Activated T-helper 1 cell treated with anti-CD3 and anti-CD28 coated beads, Interleukin-12 subunit alpha, Interleukin-12 subunit beta, Interleukin-2, Interleukin-4 antibody, amounts not matched to agents 30 ng/mL and 10 ng/mL and 1 ng/mL, durations not matched to agents 14 hours and 24 hours and 36 hours (primary cell): ENCODE measurements around the gene SGO2. TPM values are rescaled to one million over a fixed set of nuclear protein-coding genes. Genes with fewer than 3 reads are reported as not detected.

Experiments used
- DNase-seq: peaks from one replicate; pipeline ENCODE4 v3.0.0; 2021; ENCODE audit warnings: low spot score
- H3K27ac Mint-ChIP-seq: one replicate; pipeline ENCODE4 v1.8.0; 2021; ENCODE audit warnings: mild to moderate bottlenecking, mixed read lengths
- H3K27me3 Mint-ChIP-seq: one replicate; pipeline ENCODE4 v1.8.0; 2022; ENCODE audit warnings: mild to moderate bottlenecking, moderate library complexity, mixed read lengths; ENCODE audit not compliant: insufficient read depth
- H3K36me3 Mint-ChIP-seq: one replicate; pipeline ENCODE4 v1.8.0; 2021; ENCODE audit warnings: low read depth, mixed read lengths
- H3K4me1 Mint-ChIP-seq: one replicate; pipeline ENCODE4 v1.8.0; 2021; ENCODE audit warnings: low read depth, mixed read lengths
- H3K4me3 Mint-ChIP-seq: one replicate; pipeline ENCODE4 v1.8.0; 2021; ENCODE audit warnings: mild to moderate bottlenecking, moderate library complexity, mixed read lengths
- H3K9me3 Mint-ChIP-seq: one replicate; pipeline ENCODE4 v1.8.0; 2021; ENCODE audit warnings: mixed read lengths
- intact Hi-C: fragments of 100-400 bp; cut with micrococcal nuclease; formaldehyde crosslinking; loops from one replicate; pipeline ENCODE4 v1.15.1; 2024
- total RNA-seq: library from RNA; stranded (reverse); gene quantifications from 2 replicates; pipeline ENCODE4 v1.2.3, GENCODE V29; 2022

Gene SGO2
- total RNA-seq = 20.5 and 20.9 TPM in 2 replicates

GRCh38 chr2:200525882-200526651 lies at the start of gene SGO2:
Gene SGO2, plus strand, starts transcription at chr2:200526207. Its CDS starts 6,769 bp downstream, at chr2:200532976.
- H3K4me1 Mint-ChIP-seq = peaks cover 32% of the 10 kb centered on the region
- intact Hi-C loops = loop anchor here (1.0 to 5.0 kb wide), 15 partner anchors 16 to 706 kb away; partner anchors contain the start of genes BZW1, C2orf69, CLK1 and HYCC2
- H3K27me3 Mint-ChIP-seq = no peaks in the 10 kb centered on the region
- H3K9me3 Mint-ChIP-seq = no peaks in the 10 kb centered on the region
- H3K27ac Mint-ChIP-seq = peak within 1 kb of the TSS; percentile 89
- peak within 1 kb of the TSS; percentile 94 for H3K4me3 Mint-ChIP-seq
- peak; percentile 95 for DNase-seq
- no peaks in the 10 kb centered on the region for H3K36me3 Mint-ChIP-seq

GRCh38 chr2:200476836-200477235 lies 49.2 kb upstream of the SGO2 start:
- no peak overlapping the region for H3K4me3 Mint-ChIP-seq
- no peak for DNase-seq
- H3K27ac Mint-ChIP-seq = no peak overlapping the region
- intact Hi-C loops = no loop called here
- H3K4me1 Mint-ChIP-seq = peaks cover 7% of the 10 kb centered on the region
- H3K9me3 Mint-ChIP-seq = no peaks in the 10 kb centered on the region
- peaks cover 24% of the 10 kb centered on the region for H3K36me3 Mint-ChIP-seq
- no peaks in the 10 kb centered on the region for H3K27me3 Mint-ChIP-seq

GRCh38 chr2:200477667-200478131 lies 48.3 kb upstream of the SGO2 start:
- Mint-ChIP-seq H3K27ac (no peak overlapping the region), H3K36me3 (peaks cover 22% of the 10 kb centered on the region)

DNA sequence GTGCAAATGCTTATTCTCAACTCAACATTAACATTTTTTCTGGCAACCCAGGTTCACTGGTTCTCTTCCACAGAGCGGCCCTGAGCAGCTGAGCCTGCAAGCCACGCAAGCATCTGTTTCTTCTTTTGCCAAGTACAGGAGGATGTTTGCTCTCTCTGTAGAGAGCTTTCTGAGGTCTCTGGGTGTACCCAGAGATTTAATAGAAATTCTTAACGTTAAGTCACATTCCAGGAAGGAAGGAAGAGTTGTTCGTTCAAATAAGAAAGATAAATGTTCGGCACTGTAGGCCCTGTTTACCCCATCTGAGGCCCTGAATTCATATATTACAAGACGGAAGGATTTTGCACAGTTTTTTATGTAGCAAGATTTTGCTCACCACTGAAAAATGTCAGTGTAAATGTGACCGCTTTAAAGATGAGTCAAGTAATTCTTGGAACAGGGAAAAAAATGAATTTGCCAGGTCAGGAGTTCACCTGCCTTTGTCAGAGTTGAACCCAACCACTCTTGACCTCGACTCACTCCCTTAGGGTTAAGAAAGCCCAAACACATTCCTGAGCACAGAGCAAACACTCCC lies 46.2 kb upstream of the SGO2 start:
- H3K4me1 Mint-ChIP-seq = peaks cover 7% of the 10 kb centered on the region

More at GRCh38 chr2:200477667-200478131, 48.3 kb upstream of the SGO2 start:
- H3K4me3 Mint-ChIP-seq = no peak overlapping the region
- no peak for DNase-seq
- no peaks in the 10 kb centered on the region for H3K9me3 Mint-ChIP-seq
- intact Hi-C loops = no loop called here
- H3K4me1 Mint-ChIP-seq = peaks cover 7% of the 10 kb centered on the region
- no peaks in the 10 kb centered on the region for H3K27me3 Mint-ChIP-seq

DNA sequence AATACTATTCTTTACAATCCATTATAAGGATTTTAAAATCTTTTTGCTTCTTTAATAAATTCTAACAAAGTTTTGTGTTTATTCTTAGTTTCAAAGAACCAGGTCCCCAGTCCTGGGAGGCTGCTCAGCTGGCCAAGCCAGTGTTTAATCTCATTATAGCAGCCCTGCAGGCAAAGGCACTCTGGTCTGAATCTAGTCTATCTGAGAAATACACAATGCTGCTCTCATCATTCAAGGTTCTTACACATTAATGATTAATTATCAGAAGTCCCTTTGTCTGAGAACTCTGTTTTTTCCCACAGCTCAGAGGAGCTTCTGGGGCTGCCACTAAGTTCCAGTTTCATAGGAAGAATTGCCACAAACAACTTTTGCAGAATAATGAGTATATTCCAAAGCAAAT lies 43.8 kb upstream of the SGO2 start:
- intact Hi-C loops = no loop called here

More for the DNA sequence above, 46.2 kb upstream of the SGO2 start:
- intact Hi-C loops = no loop called here
- Mint-ChIP-seq H3K27me3 (no peaks in the 10 kb centered on the region), H3K9me3 (no peaks in the 10 kb centered on the region), H3K36me3 (peaks cover 14% of the 10 kb centered on the region), H3K27ac (no peak overlapping the region), H3K4me3 (no peak overlapping the region)
- DNase-seq = no peak

GRCh38 chr2:200483729-200484198 lies 42.2 kb upstream of the SGO2 start:
- H3K36me3 Mint-ChIP-seq = peaks cover 12% of the 10 kb centered on the region
- H3K4me3 Mint-ChIP-seq = no peak overlapping the region
- H3K27ac Mint-ChIP-seq = no peak overlapping the region
- peaks cover 7% of the 10 kb centered on the region for H3K4me1 Mint-ChIP-seq
- intact Hi-C loops = loop anchor here (1.0 kb wide), 1 partner anchor 220 kb away; no protein-coding TSS in a partner anchor
- H3K27me3 Mint-ChIP-seq = no peaks in the 10 kb centered on the region
- H3K9me3 Mint-ChIP-seq = no peaks in the 10 kb centered on the region
- no peak for DNase-seq

More for the DNA sequence above, 43.8 kb upstream of the SGO2 start:
- Mint-ChIP-seq H3K36me3 (peaks cover 13% of the 10 kb centered on the region), H3K4me1 (peaks cover 7% of the 10 kb centered on the region), H3K9me3 (no peaks in the 10 kb centered on the region), H3K4me3 (no peak overlapping the region), H3K27me3 (no peaks in the 10 kb centered on the region), H3K27ac (no peak overlapping the region)
- DNase-seq = no peak

DNA sequence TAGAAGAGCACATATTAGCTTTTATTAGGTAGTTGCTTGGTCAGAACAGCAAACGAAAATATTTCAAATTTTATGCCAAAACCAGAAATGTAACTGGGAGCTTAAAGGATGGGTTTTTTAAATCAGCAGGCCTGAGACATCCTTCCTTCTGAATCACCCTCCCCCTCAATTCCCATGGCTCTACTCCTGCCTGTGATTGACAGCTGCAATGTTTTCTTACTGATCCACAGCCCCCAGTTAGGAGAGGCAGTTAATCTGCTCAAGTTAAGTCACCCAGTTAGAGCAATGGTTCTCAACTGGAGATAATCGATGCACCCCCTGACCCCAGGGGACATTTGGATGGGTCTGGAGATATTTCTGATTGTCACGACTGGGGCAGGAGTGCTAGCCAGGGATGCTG lies 41.1 kb upstream of the SGO2 start:
- Mint-ChIP-seq H3K4me1 (peaks cover 7% of the 10 kb centered on the region), H3K9me3 (no peaks in the 10 kb centered on the region)
- intact Hi-C loops = no loop called here

DNA sequence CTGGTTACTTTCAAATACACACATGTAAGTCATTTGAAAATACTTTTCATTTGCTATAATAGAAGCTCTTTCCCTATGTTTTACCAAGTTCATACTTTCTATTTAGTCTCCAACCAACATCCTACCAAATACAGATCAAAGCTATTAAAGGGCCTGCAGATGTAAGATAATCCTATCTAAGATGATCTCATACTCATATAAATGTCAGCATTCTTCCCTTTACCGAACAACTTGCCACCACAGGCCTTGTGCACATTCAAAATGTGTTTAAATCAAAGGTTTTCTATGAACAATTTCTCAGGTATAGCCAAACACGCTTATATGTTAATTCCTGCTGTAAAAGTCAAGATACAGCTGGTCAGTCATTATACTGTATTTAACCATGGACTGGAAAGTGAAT lies 39.5 kb upstream of the SGO2 start:
- Mint-ChIP-seq H3K27me3 (no peaks in the 10 kb centered on the region), H3K4me1 (peaks cover 1% of the 10 kb centered on the region), H3K4me3 (no peak overlapping the region), H3K36me3 (peaks cover 20% of the 10 kb centered on the region), H3K27ac (no peak overlapping the region), H3K9me3 (no peaks in the 10 kb centered on the region)
- DNase-seq = no peak
- intact Hi-C loops = no loop called here

More for the DNA sequence above, 41.1 kb upstream of the SGO2 start:
- Mint-ChIP-seq H3K4me3 (no peak overlapping the region), H3K27ac (no peak overlapping the region), H3K27me3 (no peaks in the 10 kb centered on the region), H3K36me3 (peaks cover 9% of the 10 kb centered on the region)
- no peak for DNase-seq

GRCh38 chr2:200488169-200488568 lies 37.8 kb upstream of the SGO2 start:
- no peak for DNase-seq
- Mint-ChIP-seq H3K9me3 (no peaks in the 10 kb centered on the region), H3K36me3 (peaks cover 30% of the 10 kb centered on the region), H3K4me3 (no peak overlapping the region), H3K27ac (no peak overlapping the region), H3K27me3 (no peaks in the 10 kb centered on the region), H3K4me1 (no peaks in the 10 kb centered on the region)
- intact Hi-C loops = no loop called here

- Mint-ChIP-seq H3K4me1 (no peaks in the 10 kb centered on the region), H3K27ac (no peak overlapping the region)
Observed at GRCh38 chr2:200490001-200490400, 36.0 kb upstream of the SGO2 start.

DNA sequence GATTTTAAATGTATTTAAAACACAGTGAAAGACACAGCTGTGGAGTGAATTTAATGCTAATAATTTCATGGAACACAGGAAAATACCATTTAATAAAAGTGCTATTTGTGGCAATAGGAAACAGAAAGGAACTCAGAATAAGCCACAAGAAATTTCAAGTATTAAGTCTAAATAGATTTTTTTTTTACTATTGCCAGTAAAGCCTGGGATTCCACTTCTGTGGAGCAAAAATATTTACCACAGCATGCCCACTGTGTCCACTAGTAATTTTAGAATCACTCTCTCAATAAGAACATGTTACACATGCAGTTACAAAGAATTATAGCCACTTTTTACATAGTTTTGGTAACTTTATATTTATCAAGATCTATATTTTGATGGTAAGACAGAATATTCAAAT lies 33.4 kb upstream of the SGO2 start:
- no peak for DNase-seq
- H3K36me3 Mint-ChIP-seq = peaks cover 44% of the 10 kb centered on the region
- no peaks in the 10 kb centered on the region for H3K27me3 Mint-ChIP-seq
- H3K9me3 Mint-ChIP-seq = no peaks in the 10 kb centered on the region
- no peak overlapping the region for H3K4me3 Mint-ChIP-seq
- H3K4me1 Mint-ChIP-seq = no peaks in the 10 kb centered on the region
- no peak overlapping the region for H3K27ac Mint-ChIP-seq
- intact Hi-C loops = no loop called here

More at GRCh38 chr2:200490001-200490400, 36.0 kb upstream of the SGO2 start:
- H3K36me3 Mint-ChIP-seq = peaks cover 38% of the 10 kb centered on the region
- no peak overlapping the region for H3K4me3 Mint-ChIP-seq
- no peaks in the 10 kb centered on the region for H3K9me3 Mint-ChIP-seq
- intact Hi-C loops = no loop called here
- DNase-seq = no peak
- no peaks in the 10 kb centered on the region for H3K27me3 Mint-ChIP-seq

GRCh38 chr2:200494048-200494447 lies 32.0 kb upstream of the SGO2 start:
- H3K4me3 Mint-ChIP-seq = no peak overlapping the region
- no peaks in the 10 kb centered on the region for H3K9me3 Mint-ChIP-seq
- no peak for DNase-seq
- no peaks in the 10 kb centered on the region for H3K27me3 Mint-ChIP-seq
- intact Hi-C loops = no loop called here
- H3K36me3 Mint-ChIP-seq = peaks cover 44% of the 10 kb centered on the region
- H3K4me1 Mint-ChIP-seq = no peaks in the 10 kb centered on the region
- H3K27ac Mint-ChIP-seq = no peak overlapping the region

- Mint-ChIP-seq H3K36me3 (peaks cover 28% of the 10 kb centered on the region), H3K9me3 (no peaks in the 10 kb centered on the region), H3K4me3 (no peak overlapping the region), H3K27me3 (no peaks in the 10 kb centered on the region), H3K27ac (no peak overlapping the region), H3K4me1 (no peaks in the 10 kb centered on the region)
- intact Hi-C loops = no loop called here
- no peak for DNase-seq
Observed at GRCh38 chr2:200496696-200497095, 29.3 kb upstream of the SGO2 start.
